HepG2 (cell line): ENCODE data around the gene SLC5A6. TPM values are rescaled to one million over a fixed set of nuclear protein-coding genes. Genes with fewer than 3 reads are reported as not detected.

Experiments used
- ATAC-seq: fragments of 200-7000 bp; cut with Tn5 transposase; 3 replicates; pipeline ENCODE4 v1.9.1; 2020; ENCODE audit warnings: mild to moderate bottlenecking, moderate library complexity
- BruUV-seq: library from RNA; stranded (reverse); fragments of 400-500 nt; replicated peaks from 2 replicates; lab custom pipeline; 2021; lab: Mats Ljungman, UMichigan
- CTCF ChIA-PET: fragments of 300-600 bp; formaldehyde crosslinking; extraction: SDS; loops from one replicate; lab custom pipeline; 2021; ENCODE audit warnings: low total read pairs, inconsistent platforms, low intra/inter-chr PET ratio; lab: Yijun Ruan, JAX
- POLR2A ChIA-PET: fragments of 350-600 bp; sonication (Branson Sonifier 250); formaldehyde crosslinking; loops from one replicate; lab custom pipeline; 2020; ENCODE audit warnings: antibody characterized with exemption, inconsistent platforms; lab: Yijun Ruan, JAX
- DNase-seq: peaks from one replicate; pipeline ENCODE4 v3.0.0-alpha.2; 2015; ENCODE audit warnings: low spot score
- FAIRE-seq: peaks from 3 replicates; lab custom pipeline; 2011; peaks lifted over from hg19 to GRCh38; lab: Jason Lieb, UNC
- H2AFZ ChIP-seq: one replicate; pipeline ENCODE4 v1.6.1; 2011; ENCODE audit warnings: low read length, inconsistent platforms
- H3K27ac ChIP-seq: fragments of 300-600 bp; 3 replicates; pipeline ENCODE4 v1.8.0; 2011; ENCODE audit warnings: mixed run types, mild to moderate bottlenecking, mixed read lengths, low read length, inconsistent platforms; ENCODE audit not compliant: insufficient read depth; ENCODE audit errors: extremely low read length
- H3K27me3 ChIP-seq, 2 experiments: fragments of 200-600 bp in 1 of 2; 2 replicates in 1 of 2; 3 replicates in 1 of 2; pipeline versions ENCODE4 v1.6.0 to v1.8.0; 2011; ENCODE audit warnings: low read length in 2 of 2, mild to moderate bottlenecking in 2 of 2, moderate library complexity in 2 of 2, inconsistent platforms in 1 of 2; ENCODE audit not compliant: insufficient read depth in 2 of 2, control insufficient read depth in 1 of 2
- H3K36me3 ChIP-seq, 2 experiments: fragments of 200-600 bp in 1 of 2; replicated peaks in 1 of 2; 2 replicates in 1 of 2; 3 replicates in 1 of 2; pipeline versions ENCODE4 v1.5.1 to v1.8.0; 2011; ENCODE audit warnings: low read length in 2 of 2, inconsistent platforms in 1 of 2; ENCODE audit not compliant: insufficient read depth in 2 of 2, control insufficient read depth in 1 of 2
- H3K4me1 ChIP-seq: 2 replicates; pipeline ENCODE4 v1.5.1; 2012; ENCODE audit warnings: low read length, inconsistent platforms; ENCODE audit not compliant: insufficient read depth
- H3K4me2 ChIP-seq: 2 replicates; pipeline ENCODE4 v1.6.0; 2011; ENCODE audit warnings: low read depth, low read length, inconsistent platforms
- H3K4me3 ChIP-seq, 3 experiments: fragments of 200-600 bp in 1 of 3; sonication (generic), shearing (Covaris generic) in 1 of 3; replicated peaks in 1 of 3; 2 replicates each; pipeline ENCODE4 v1.5.1; 2011 to 2016; ENCODE audit warnings: low read length in 3 of 3, inconsistent platforms in 2 of 3, low read depth in 2 of 3, mild to moderate bottlenecking in 2 of 3, control low read depth in 1 of 3, mixed read lengths in 1 of 3; ENCODE audit not compliant: insufficient read depth in 1 of 3
- H3K79me2 ChIP-seq: one replicate; pipeline ENCODE4 v1.6.1; 2011; ENCODE audit warnings: low read length, inconsistent platforms; ENCODE audit not compliant: insufficient read depth
- H3K9ac ChIP-seq: 2 replicates; pipeline ENCODE4 v1.6.0; 2011; ENCODE audit warnings: mild to moderate bottlenecking, low read depth, low read length, inconsistent platforms; ENCODE audit not compliant: insufficient read depth
- H3K9me3 ChIP-seq: 2 replicates; pipeline ENCODE4 v1.5.1; 2012; ENCODE audit warnings: mild to moderate bottlenecking, low read length
- H4K20me1 ChIP-seq: 2 replicates; pipeline ENCODE4 v1.6.0; 2011; ENCODE audit warnings: inconsistent platforms, mild to moderate bottlenecking, low read length, moderate library complexity; ENCODE audit not compliant: insufficient read depth
- HIC2 ChIP-seq: sonication (generic); formaldehyde crosslinking; IDR thresholded peaks from 2 replicates; pipeline ENCODE4 v1.9.0; 2022; ENCODE audit warnings: low read depth, missing genetic modification reagents
- HOXA9 ChIP-seq: sonication (generic); formaldehyde crosslinking; IDR thresholded peaks from 2 replicates; pipeline ENCODE4 v1.8.1; 2022; ENCODE audit warnings: missing genetic modification reagents, mild to moderate bottlenecking, moderate library complexity, borderline replicate concordance
- MAX ChIP-seq: IDR thresholded peaks from 2 replicates; pipeline ENCODE4 v1.6.1; 2012; ENCODE audit warnings: inconsistent platforms
- RNF2 ChIP-seq: fragments of 450-650 bp; conservative IDR thresholded peaks from 2 replicates; pipeline ENCODE4 v1.6.1; 2016; ENCODE audit warnings: low read depth
- SNAPC2 ChIP-seq: sonication (generic); formaldehyde crosslinking; IDR thresholded peaks from 2 replicates; pipeline ENCODE4 v1.8.1; 2022; ENCODE audit warnings: mild to moderate bottlenecking, missing genetic modification reagents
- TBL1XR1 ChIP-seq: fragments of 150-350 bp; IDR thresholded peaks from 2 replicates; pipeline ENCODE4 v1.6.1; 2014; ENCODE audit warnings: borderline replicate concordance, low read length; ENCODE audit not compliant: partially characterized antibody
- ZNF513 ChIP-seq: sonication (generic); formaldehyde crosslinking; conservative IDR thresholded peaks from 2 replicates; pipeline ENCODE4 v1.5.0; 2020; ENCODE audit warnings: missing genetic modification reagents
- WGBS: methylation state at CpG from one replicate; pipeline ENCODE4 v1.1.6; 2017; ENCODE audit warnings: low lambda C conversion rate; 5-methylcytosine and 5-hydroxymethylcytosine counted together
- in situ Hi-C: cut with HindIII; loops from 2 replicates; pipeline ENCODE4 v1.10.0; 2017; ENCODE audit warnings: low pct_unique_long_range_greater_than_20kb; ENCODE audit not compliant: extremely low pct_ligation_motif_present
- intact Hi-C: fragments of 100-400 bp; cut with micrococcal nuclease; formaldehyde crosslinking; loops from one replicate; pipeline ENCODE4 v1.10.0; 2022; ENCODE audit not compliant: unreplicated experiment
- polyA plus RNA-seq, 8 experiments: library from polyadenylated mRNA; depleted of rRNA in 3 of 8; stranded (reverse) in 7 of 8; unstranded in 1 of 8; fragments of >200 nt; fragmentation: Illumina TruSeq in 4 of 8; extraction: Trizol in 4 of 8; gene quantifications; 2 replicates each; pipeline versions ENCODE4 v1.2.1 to v1.2.3, GENCODE V29; 2011 to 2016; ENCODE audit warnings: low read depth in 4 of 8, missing spikeins in 1 of 8, mixed read lengths in 1 of 8; ENCODE audit not compliant: insufficient read depth in 1 of 8
- total RNA-seq, 5 experiments: library from RNA; depleted of rRNA; stranded (reverse); fragments of >200 nt; fragmentation: Illumina TruSeq; extraction: Trizol; gene quantifications; 2 replicates each; pipeline ENCODE4 v1.2.3, GENCODE V29; 2016; ENCODE audit warnings: low read depth in 1 of 5
- TF ChIP-seq, protein P1 (sequence below): sonication (generic); formaldehyde crosslinking; IDR thresholded peaks from 2 replicates; pipeline ENCODE4 v1.5.1; 2020; ENCODE audit warnings: missing genetic modification reagents, mild to moderate bottlenecking, borderline replicate concordance
- TF ChIP-seq, protein P2 (sequence below): sonication (generic); formaldehyde crosslinking; IDR thresholded peaks from 2 replicates; pipeline ENCODE4 v1.4.0; 2020; ENCODE audit warnings: missing genetic modification reagents, borderline replicate concordance

The SLC5A6 gene
- total and polyA plus RNA-seq, 2 of the 13 experiments (the other 11 are each of a cell fraction or from before 2014, with no cell fraction given): 135 to 417 TPM

DNA sequence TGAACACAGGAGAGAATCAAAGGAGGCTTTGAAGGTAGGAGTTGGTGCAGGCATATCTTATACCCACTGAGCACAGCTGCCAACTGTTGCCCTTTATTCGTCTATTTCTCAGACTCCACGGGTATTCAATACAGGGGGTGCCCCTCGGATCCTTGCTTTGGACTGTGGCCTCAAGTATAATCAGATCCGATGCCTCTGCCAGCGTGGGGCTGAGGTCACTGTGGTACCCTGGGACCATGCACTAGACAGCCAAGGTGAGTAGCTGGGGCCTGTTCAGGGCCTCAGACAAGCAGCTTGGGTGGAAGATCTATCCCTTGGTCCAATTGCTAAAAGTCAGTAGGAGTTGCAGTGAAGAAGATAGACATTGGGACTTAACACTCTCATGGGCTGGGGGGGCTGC, 10.3 kb upstream of the SLC5A6 start:
- FAIRE-seq: no peak
- WGBS: 96% methylated on average over 5 of the region's 5 CpGs
- H2AFZ ChIP-seq: no peak overlapping the region
- no TSS peak for BruUV-seq
- intact Hi-C loops: no loop called here
- no peaks in the 10 kb centered on the region for H3K79me2 ChIP-seq
- TF ChIP-seq TBL1XR1: no peak
- TF ChIP-seq, all 625 proteins: peak for 0
- peaks cover 51 to 85% of the 10 kb centered on the region in 2 experiments for H3K36me3 ChIP-seq
- no peak overlapping the region for H3K4me3 ChIP-seq
- no peaks in the 10 kb centered on the region for H3K9me3 ChIP-seq
- no peaks in the 10 kb centered on the region for H4K20me1 ChIP-seq
- DNase-seq (no peak), ATAC-seq (no peak)
- no peaks in the 10 kb centered on the region for H3K27me3 ChIP-seq
- H3K4me2 ChIP-seq: no peak overlapping the region
- ChIA-PET POLR2A (no interaction called here), CTCF (no interaction called here)
- H3K9ac ChIP-seq: no peak overlapping the region
- no peak overlapping the region for H3K27ac ChIP-seq
- H3K4me1 ChIP-seq: peaks cover 13% of the 10 kb centered on the region
- in situ Hi-C loops: no loop called here

DNA sequence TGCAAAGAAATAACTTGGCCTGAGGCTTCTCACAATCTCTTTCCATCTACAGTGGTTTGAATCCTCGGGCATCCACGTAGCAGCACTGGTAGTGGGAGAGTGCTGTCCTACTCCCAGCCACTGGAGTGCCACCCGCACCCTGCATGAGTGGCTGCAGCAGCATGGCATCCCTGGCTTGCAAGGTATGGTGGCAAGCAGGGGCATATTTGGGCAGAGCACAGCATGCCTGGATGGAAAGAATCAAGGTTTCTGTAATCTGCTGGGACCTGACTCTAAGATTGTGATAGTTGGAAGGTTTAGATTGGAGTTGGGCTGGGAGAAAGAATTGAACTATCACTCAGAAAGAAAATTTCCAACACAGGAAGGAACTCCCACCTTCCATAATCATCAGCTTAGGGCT, 9.1 kb upstream of the SLC5A6 start:
- H3K9ac ChIP-seq: no peak overlapping the region
- CTCF ChIA-PET: no interaction called here
- TF ChIP-seq RNF2 (no peak), MAX (no peak), SNAPC2 (CRISPR knock-in tag) (no peak), ZNF513 (CRISPR knock-in tag) (no peak), HOXA9 (no peak), HIC2 (CRISPR knock-in tag) (no peak)
- TF ChIP-seq, protein P1, sequence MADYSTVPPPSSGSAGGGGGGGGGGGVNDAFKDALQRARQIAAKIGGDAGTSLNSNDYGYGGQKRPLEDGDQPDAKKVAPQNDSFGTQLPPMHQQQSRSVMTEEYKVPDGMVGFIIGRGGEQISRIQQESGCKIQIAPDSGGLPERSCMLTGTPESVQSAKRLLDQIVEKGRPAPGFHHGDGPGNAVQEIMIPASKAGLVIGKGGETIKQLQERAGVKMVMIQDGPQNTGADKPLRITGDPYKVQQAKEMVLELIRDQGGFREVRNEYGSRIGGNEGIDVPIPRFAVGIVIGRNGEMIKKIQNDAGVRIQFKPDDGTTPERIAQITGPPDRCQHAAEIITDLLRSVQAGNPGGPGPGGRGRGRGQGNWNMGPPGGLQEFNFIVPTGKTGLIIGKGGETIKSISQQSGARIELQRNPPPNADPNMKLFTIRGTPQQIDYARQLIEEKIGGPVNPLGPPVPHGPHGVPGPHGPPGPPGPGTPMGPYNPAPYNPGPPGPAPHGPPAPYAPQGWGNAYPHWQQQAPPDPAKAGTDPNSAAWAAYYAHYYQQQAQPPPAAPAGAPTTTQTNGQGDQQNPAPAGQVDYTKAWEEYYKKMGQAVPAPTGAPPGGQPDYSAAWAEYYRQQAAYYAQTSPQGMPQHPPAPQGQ: no peak
- TF ChIP-seq, protein P2, sequence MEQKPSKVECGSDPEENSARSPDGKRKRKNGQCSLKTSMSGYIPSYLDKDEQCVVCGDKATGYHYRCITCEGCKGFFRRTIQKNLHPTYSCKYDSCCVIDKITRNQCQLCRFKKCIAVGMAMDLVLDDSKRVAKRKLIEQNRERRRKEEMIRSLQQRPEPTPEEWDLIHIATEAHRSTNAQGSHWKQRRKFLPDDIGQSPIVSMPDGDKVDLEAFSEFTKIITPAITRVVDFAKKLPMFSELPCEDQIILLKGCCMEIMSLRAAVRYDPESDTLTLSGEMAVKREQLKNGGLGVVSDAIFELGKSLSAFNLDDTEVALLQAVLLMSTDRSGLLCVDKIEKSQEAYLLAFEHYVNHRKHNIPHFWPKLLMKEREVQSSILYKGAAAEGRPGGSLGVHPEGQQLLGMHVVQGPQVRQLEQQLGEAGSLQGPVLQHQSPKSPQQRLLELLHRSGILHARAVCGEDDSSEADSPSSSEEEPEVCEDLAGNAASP (CRISPR knock-in tag): no peak

More for the DNA sequence above, 9.1 kb upstream of the SLC5A6 start:
- ATAC-seq (no peak), DNase-seq (no peak), FAIRE-seq (no peak)
- BruUV-seq: no TSS peak
- no peak overlapping the region for H2AFZ ChIP-seq
- no peaks in the 10 kb centered on the region for H3K9me3 ChIP-seq
- in situ Hi-C loops (no loop called here), intact Hi-C loops (no loop called here)
- H3K27me3 ChIP-seq: no peaks in the 10 kb centered on the region
- H3K27ac ChIP-seq: no peak overlapping the region
- H3K4me2 ChIP-seq: no peak overlapping the region
- 92% methylated on average over 3 of the region's 3 CpGs for WGBS
- H3K79me2 ChIP-seq: no peaks in the 10 kb centered on the region
- POLR2A ChIA-PET: interaction anchor here (0.7 kb wide), 1 partner anchor 58 kb away, joined by 5 read pairs; no protein-coding TSS in a partner anchor
- H3K4me3 ChIP-seq: no peak overlapping the region
- H3K4me1 ChIP-seq: peaks cover 21% of the 10 kb centered on the region
- no peaks in the 10 kb centered on the region for H4K20me1 ChIP-seq
- H3K36me3 ChIP-seq: peaks cover 40 to 80% of the 10 kb centered on the region in 2 experiments
